Peyer's patch (tissue), 4 donors: ENCODE results near the gene SEPTIN6.

Experiments
- CTCF ChIP-seq, 6 experiments: fragments of 450-650 bp in 4 of 6; fragments of 200-600 bp in 2 of 6; sonication (generic) in 1 of 6; IDR thresholded peaks; one replicate each; pipeline ENCODE4 v1.5.1; 2017 to 2019; ENCODE audit warnings: antibody characterized with exemption in 6 of 6, mild to moderate bottlenecking in 3 of 6, moderate library complexity in 1 of 6
- POLR2A ChIP-seq, 2 donors: fragments of 450-650 bp; IDR thresholded peaks; one replicate each; pipeline ENCODE4 v1.5.1; 2017; ENCODE audit warnings: antibody characterized with exemption in 2 of 2, mild to moderate bottlenecking in 2 of 2, moderate library complexity in 2 of 2

- TF ChIP-seq CTCF (IDR thresholded peaks at IDR 0.05): no peak
- TF ChIP-seq POLR2A (IDR thresholded peaks at IDR 0.05): no peak
These were observed 20.5 kb downstream of the SEPTIN6 start for GRCh38 chrX:119672426-119672825.
